GM23338 (cell line): ENCODE results near the gene PTPRN2.

ENCODE experiments used
- CTCF ChIP-seq, 2 experiments: fragments of 200-600 bp in 1 of 2; sonication (generic) in 1 of 2; conservative IDR thresholded peaks; 2 replicates each; pipeline versions ENCODE4 v1.5.1 to v1.6.1; 2016 to 2017; ENCODE audit warnings: antibody characterized with exemption in 2 of 2, low read depth in 2 of 2, mild to moderate bottlenecking in 2 of 2, moderate library complexity in 1 of 2
- EZH2 ChIP-seq: fragments of 200-600 bp; sonication (generic); IDR thresholded peaks from one replicate; pipeline ENCODE4 v1.8.0; 2017; ENCODE audit warnings: antibody characterized with exemption, mild to moderate bottlenecking, low read depth; ENCODE audit not compliant: unreplicated experiment
- EZH2phosphoT487 ChIP-seq: fragments of 200-600 bp; sonication (generic); IDR thresholded peaks from one replicate; pipeline ENCODE4 v1.8.1; 2018; ENCODE audit warnings: antibody characterized with exemption; ENCODE audit not compliant: unreplicated experiment

- no peak for TF ChIP-seq CTCF (conservative IDR thresholded peaks at IDR 0.05; ENCODE audit: low read depth in 2 of 2)
- TF ChIP-seq EZH2: no peak
- TF ChIP-seq EZH2phosphoT487: no peak
Observed at GRCh38 chr7:157997080-157997440, 590.6 kb downstream of the PTPRN2 start.
